ENCODE data around the gene KCNK13.

Gene KCNK13

GRCh38 chr14:90188588-90188987 lies 126.8 kb downstream of the KCNK13 start:
- H3K4me3 ChIP-seq (replicated peaks; ENCODE audit: insufficient read depth, low read length): no peak overlapping the region
- no peaks in the 10 kb centered on the region for H3K27me3 ChIP-seq (ENCODE audit: insufficient read depth, poor library complexity, severe bottlenecking)
- TF ChIP-seq POLR2AphosphoS5 (IDR thresholded peaks at IDR 0.05; ENCODE audit: low read depth) (no peak), SPI1 (IDR thresholded peaks at IDR 0.05; ENCODE audit: borderline replicate concordance, low read depth) (no peak), GABPA (IDR thresholded peaks at IDR 0.05; ENCODE audit: low read depth) (no peak), REST (IDR thresholded peaks at IDR 0.05; ENCODE audit: insufficient replicate concordance, low read depth) (no peak)
- TF ChIP-seq, protein P1, sequence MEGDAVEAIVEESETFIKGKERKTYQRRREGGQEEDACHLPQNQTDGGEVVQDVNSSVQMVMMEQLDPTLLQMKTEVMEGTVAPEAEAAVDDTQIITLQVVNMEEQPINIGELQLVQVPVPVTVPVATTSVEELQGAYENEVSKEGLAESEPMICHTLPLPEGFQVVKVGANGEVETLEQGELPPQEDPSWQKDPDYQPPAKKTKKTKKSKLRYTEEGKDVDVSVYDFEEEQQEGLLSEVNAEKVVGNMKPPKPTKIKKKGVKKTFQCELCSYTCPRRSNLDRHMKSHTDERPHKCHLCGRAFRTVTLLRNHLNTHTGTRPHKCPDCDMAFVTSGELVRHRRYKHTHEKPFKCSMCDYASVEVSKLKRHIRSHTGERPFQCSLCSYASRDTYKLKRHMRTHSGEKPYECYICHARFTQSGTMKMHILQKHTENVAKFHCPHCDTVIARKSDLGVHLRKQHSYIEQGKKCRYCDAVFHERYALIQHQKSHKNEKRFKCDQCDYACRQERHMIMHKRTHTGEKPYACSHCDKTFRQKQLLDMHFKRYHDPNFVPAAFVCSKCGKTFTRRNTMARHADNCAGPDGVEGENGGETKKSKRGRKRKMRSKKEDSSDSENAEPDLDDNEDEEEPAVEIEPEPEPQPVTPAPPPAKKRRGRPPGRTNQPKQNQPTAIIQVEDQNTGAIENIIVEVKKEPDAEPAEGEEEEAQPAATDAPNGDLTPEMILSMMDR (IDR thresholded peaks at IDR 0.05; ENCODE audit: insufficient read depth, low read length): no peak
- no peak overlapping the region for H3K27ac ChIP-seq (replicated peaks)
- no peak for DNase-seq (ENCODE audit: low read depth in 1 of 2, low spot score in 1 of 2)

DNA sequence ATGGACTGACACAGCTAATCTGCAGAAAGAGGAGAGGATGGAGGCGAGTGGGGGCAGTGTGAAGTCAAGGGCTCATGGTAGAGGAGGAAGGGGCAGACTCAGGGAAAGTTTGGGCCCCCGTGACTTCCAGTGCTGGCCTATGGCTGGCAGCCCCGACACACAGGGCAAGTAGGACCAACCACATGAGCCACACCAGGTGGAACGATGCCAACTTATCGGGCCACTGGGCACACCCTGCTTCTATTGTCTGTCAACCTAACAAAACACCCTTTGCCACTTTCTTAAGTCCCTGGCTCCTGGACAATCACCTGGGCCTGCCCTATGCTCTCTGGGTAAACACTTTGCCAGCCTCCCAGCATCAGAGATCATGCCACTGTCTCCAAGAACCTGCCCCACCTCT lies 129.4 kb downstream of the KCNK13 start:
- Histone ChIP-seq H3K4me3 (replicated peaks; ENCODE audit: insufficient read depth, low read length) (no peak overlapping the region), H3K27me3 (ENCODE audit: insufficient read depth, poor library complexity, severe bottlenecking) (no peaks in the 10 kb centered on the region), H3K27ac (replicated peaks) (no peak overlapping the region)
- no peak for DNase-seq (ENCODE audit: low read depth in 1 of 2, low spot score in 1 of 2)
- TF ChIP-seq REST (IDR thresholded peaks at IDR 0.05; ENCODE audit: insufficient replicate concordance, low read depth) (no peak), POLR2AphosphoS5 (IDR thresholded peaks at IDR 0.05; ENCODE audit: low read depth) (no peak), GABPA (IDR thresholded peaks at IDR 0.05; ENCODE audit: low read depth) (no peak), SPI1 (IDR thresholded peaks at IDR 0.05; ENCODE audit: borderline replicate concordance, low read depth) (no peak)
- TF ChIP-seq, protein P1 (IDR thresholded peaks at IDR 0.05; ENCODE audit: insufficient read depth, low read length): no peak

- no peaks in the 10 kb centered on the region for H3K27me3 ChIP-seq (ENCODE audit: insufficient read depth, poor library complexity, severe bottlenecking)
- TF ChIP-seq POLR2AphosphoS5 (IDR thresholded peaks at IDR 0.05; ENCODE audit: low read depth) (no peak), SPI1 (IDR thresholded peaks at IDR 0.05; ENCODE audit: borderline replicate concordance, low read depth) (no peak), GABPA (IDR thresholded peaks at IDR 0.05; ENCODE audit: low read depth) (no peak), REST (IDR thresholded peaks at IDR 0.05; ENCODE audit: insufficient replicate concordance, low read depth) (no peak)
- TF ChIP-seq, protein P1 (IDR thresholded peaks at IDR 0.05; ENCODE audit: insufficient read depth, low read length): no peak
- H3K4me3 ChIP-seq (replicated peaks; ENCODE audit: insufficient read depth, low read length): no peak overlapping the region
- no peak overlapping the region for H3K27ac ChIP-seq (replicated peaks)
- DNase-seq (ENCODE audit: low read depth in 1 of 2, low spot score in 1 of 2): no peak
These were observed 129.8 kb downstream of the KCNK13 start for GRCh38 chr14:90191585-90191984.
